WTC11 (cell line): ENCODE data around the gene TUBE1. TPM values are rescaled to one million over a fixed set of nuclear protein-coding genes. Genes with fewer than 3 reads are reported as not detected.

Source experiments
- ATAC-seq: fragments of 200-7000 bp; cut with Tn5 transposase; 2 replicates; pipeline ENCODE4 v1.10.0; 2021; ENCODE audit warnings: mild to moderate bottlenecking, moderate library complexity
- CTCF ChIA-PET: fragments of 300-600 bp; sonication (Branson Sonifier 250); formaldehyde crosslinking; loops from one replicate; lab custom pipeline; 2021; ENCODE audit warnings: antibody characterized with exemption; lab: Charles Lee
- POLR2A ChIA-PET: fragments of 350-600 bp; sonication (Branson Sonifier 250); formaldehyde crosslinking; loops from one replicate; lab custom pipeline; 2021; ENCODE audit warnings: antibody characterized with exemption; lab: Charles Lee
- DNase-seq: peaks from one replicate; pipeline ENCODE4 v3.0.0; 2021; ENCODE audit warnings: low spot score
- H3K27ac Mint-ChIP-seq: 2 replicates; pipeline ENCODE4 v1.8.0; 2021; ENCODE audit warnings: mixed read lengths
- H3K27me3 Mint-ChIP-seq: 2 replicates; pipeline ENCODE4 v1.8.0; 2021; ENCODE audit warnings: low read depth, mild to moderate bottlenecking, moderate library complexity, mixed read lengths
- H3K36me3 Mint-ChIP-seq: 2 replicates; pipeline ENCODE4 v1.8.0; 2021; ENCODE audit warnings: mixed read lengths
- H3K4me1 Mint-ChIP-seq: 2 replicates; pipeline ENCODE4 v1.8.0; 2022; ENCODE audit warnings: mixed read lengths
- H3K4me3 Mint-ChIP-seq: 2 replicates; pipeline ENCODE4 v1.8.0; 2021; ENCODE audit warnings: mild to moderate bottlenecking, moderate library complexity, mixed read lengths
- H3K9me3 Mint-ChIP-seq: 2 replicates; pipeline ENCODE4 v1.8.0; 2021; ENCODE audit warnings: mixed read lengths
- ARID4B ChIP-seq: sonication (generic); formaldehyde crosslinking; IDR thresholded peaks from 2 replicates; pipeline ENCODE4 v1.8.0; 2023; ENCODE audit warnings: missing genetic modification reagents, mild to moderate bottlenecking, borderline replicate concordance
- ATF3 ChIP-seq: sonication (generic); formaldehyde crosslinking; conservative IDR thresholded peaks from 2 replicates; pipeline ENCODE4 v1.8.1; 2022; ENCODE audit warnings: mild to moderate bottlenecking, missing genetic modification reagents
- CBFB ChIP-seq: sonication (generic); formaldehyde crosslinking; IDR thresholded peaks from 2 replicates; pipeline ENCODE4 v1.8.1; 2022; ENCODE audit warnings: mild to moderate bottlenecking, low read depth, missing genetic modification reagents
- CREB1 ChIP-seq: sonication (generic); formaldehyde crosslinking; IDR thresholded peaks from 2 replicates; pipeline ENCODE4 v1.8.0; 2023; ENCODE audit warnings: mild to moderate bottlenecking, missing genetic modification reagents
- ELF4 ChIP-seq: sonication (generic); formaldehyde crosslinking; IDR thresholded peaks from 2 replicates; pipeline ENCODE4 v1.8.1; 2022; ENCODE audit warnings: low read depth, mild to moderate bottlenecking, moderate library complexity, missing genetic modification reagents
- FOXP1 ChIP-seq: sonication (generic); formaldehyde crosslinking; IDR thresholded peaks from 2 replicates; pipeline ENCODE4 v1.8.0; 2022; ENCODE audit warnings: missing genetic modification reagents, mild to moderate bottlenecking, moderate library complexity, borderline replicate concordance
- NR3C1 ChIP-seq: sonication (generic); formaldehyde crosslinking; conservative IDR thresholded peaks from 2 replicates; pipeline ENCODE4 v1.8.1; 2023; ENCODE audit warnings: low read depth, mild to moderate bottlenecking, missing genetic modification reagents
- SMAD3 ChIP-seq: sonication (generic); formaldehyde crosslinking; IDR thresholded peaks from 2 replicates; pipeline ENCODE4 v1.8.0; 2022; ENCODE audit warnings: missing genetic modification reagents, mild to moderate bottlenecking, borderline replicate concordance
- TCF7 ChIP-seq: sonication (generic); formaldehyde crosslinking; IDR thresholded peaks from 2 replicates; pipeline ENCODE4 v1.8.0; 2022; ENCODE audit warnings: mild to moderate bottlenecking, low read depth, missing genetic modification reagents, moderate library complexity
- ZSCAN18 ChIP-seq: fragments of 250-450 bp; sonication (Bioruptor Pico); IDR thresholded peaks from 2 replicates; pipeline ENCODE4 v2.1.2; 2022; ENCODE audit warnings: mild to moderate bottlenecking, moderate library complexity
- total RNA-seq: library from RNA; stranded (reverse); gene quantifications from 3 replicates; pipeline ENCODE4 v1.2.3, GENCODE V29; 2021
- TF ChIP-seq, protein P1 (sequence below): sonication (generic); formaldehyde crosslinking; IDR thresholded peaks from 2 replicates; pipeline ENCODE4 v1.8.1; 2022; ENCODE audit warnings: low read depth, mild to moderate bottlenecking, moderate library complexity, missing genetic modification reagents, borderline replicate concordance
- TF ChIP-seq, protein P2 (sequence below): sonication (generic); formaldehyde crosslinking; IDR thresholded peaks from 2 replicates; pipeline ENCODE4 v1.8.0; 2023; ENCODE audit warnings: mild to moderate bottlenecking, missing genetic modification reagents
- TF ChIP-seq, protein P3 (sequence below): sonication (generic); formaldehyde crosslinking; IDR thresholded peaks from 2 replicates; pipeline ENCODE4 v1.8.0; 2023; ENCODE audit warnings: missing genetic modification reagents
- TF ChIP-seq, protein P4 (sequence below): fragments of 250-450 bp; sonication (Bioruptor Pico); IDR thresholded peaks from 2 replicates; pipeline ENCODE4 v1.9.0; 2021; ENCODE audit warnings: mild to moderate bottlenecking
- TF ChIP-seq, protein P5 (sequence below): fragments of 200-600 bp; IDR thresholded peaks from 2 replicates; pipeline ENCODE4 v1.8.0; 2022; ENCODE audit warnings: antibody characterized with exemption

The TUBE1 gene
- total RNA-seq, 1 experiment from 2014 or later = 16.9 TPM

DNA sequence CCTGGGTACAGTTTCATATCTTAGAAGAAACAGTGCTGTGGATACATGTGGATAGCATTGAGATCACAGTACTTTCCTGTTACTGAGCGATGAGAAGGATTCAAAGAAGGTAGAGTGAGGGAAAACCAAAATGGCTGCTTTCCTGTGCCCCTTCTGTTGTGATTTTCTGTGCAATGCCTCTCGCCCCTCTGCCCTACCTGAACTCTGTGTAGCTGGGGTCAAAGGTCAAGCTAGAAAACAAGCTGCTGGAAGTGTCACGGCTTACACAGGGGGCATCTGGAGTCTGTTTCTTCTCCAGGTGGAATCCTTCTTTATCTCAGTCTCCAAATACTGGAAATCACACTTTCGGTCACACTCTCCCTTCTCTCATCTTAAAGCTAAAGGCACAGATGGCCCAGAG lies 60.3 kb downstream of the TUBE1 start:
- ATAC-seq (no peak), DNase-seq (no peak)
- H3K4me3 Mint-ChIP-seq = no peak overlapping the region
- H3K4me1 Mint-ChIP-seq = no peaks in the 10 kb centered on the region
- ChIA-PET POLR2A (no interaction called here), CTCF (no interaction called here)
- no peak overlapping the region for H3K27ac Mint-ChIP-seq
- TF ChIP-seq NR3C1 (no peak), CREB1 (CRISPR knock-in tag) (no peak), TCF7 (CRISPR knock-in tag) (no peak), ZSCAN18 (CRISPR knock-in tag) (no peak), ARID4B (CRISPR knock-in tag) (no peak), CBFB (CRISPR knock-in tag) (no peak), FOXP1 (CRISPR knock-in tag) (no peak), ELF4 (CRISPR knock-in tag) (no peak), SMAD3 (CRISPR knock-in tag) (no peak), ATF3 (no peak)
- TF ChIP-seq, protein P1, sequence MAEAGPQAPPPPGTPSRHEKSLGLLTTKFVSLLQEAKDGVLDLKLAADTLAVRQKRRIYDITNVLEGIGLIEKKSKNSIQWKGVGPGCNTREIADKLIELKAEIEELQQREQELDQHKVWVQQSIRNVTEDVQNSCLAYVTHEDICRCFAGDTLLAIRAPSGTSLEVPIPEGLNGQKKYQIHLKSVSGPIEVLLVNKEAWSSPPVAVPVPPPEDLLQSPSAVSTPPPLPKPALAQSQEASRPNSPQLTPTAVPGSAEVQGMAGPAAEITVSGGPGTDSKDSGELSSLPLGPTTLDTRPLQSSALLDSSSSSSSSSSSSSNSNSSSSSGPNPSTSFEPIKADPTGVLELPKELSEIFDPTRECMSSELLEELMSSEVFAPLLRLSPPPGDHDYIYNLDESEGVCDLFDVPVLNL = no peak
- TF ChIP-seq, protein P2, sequence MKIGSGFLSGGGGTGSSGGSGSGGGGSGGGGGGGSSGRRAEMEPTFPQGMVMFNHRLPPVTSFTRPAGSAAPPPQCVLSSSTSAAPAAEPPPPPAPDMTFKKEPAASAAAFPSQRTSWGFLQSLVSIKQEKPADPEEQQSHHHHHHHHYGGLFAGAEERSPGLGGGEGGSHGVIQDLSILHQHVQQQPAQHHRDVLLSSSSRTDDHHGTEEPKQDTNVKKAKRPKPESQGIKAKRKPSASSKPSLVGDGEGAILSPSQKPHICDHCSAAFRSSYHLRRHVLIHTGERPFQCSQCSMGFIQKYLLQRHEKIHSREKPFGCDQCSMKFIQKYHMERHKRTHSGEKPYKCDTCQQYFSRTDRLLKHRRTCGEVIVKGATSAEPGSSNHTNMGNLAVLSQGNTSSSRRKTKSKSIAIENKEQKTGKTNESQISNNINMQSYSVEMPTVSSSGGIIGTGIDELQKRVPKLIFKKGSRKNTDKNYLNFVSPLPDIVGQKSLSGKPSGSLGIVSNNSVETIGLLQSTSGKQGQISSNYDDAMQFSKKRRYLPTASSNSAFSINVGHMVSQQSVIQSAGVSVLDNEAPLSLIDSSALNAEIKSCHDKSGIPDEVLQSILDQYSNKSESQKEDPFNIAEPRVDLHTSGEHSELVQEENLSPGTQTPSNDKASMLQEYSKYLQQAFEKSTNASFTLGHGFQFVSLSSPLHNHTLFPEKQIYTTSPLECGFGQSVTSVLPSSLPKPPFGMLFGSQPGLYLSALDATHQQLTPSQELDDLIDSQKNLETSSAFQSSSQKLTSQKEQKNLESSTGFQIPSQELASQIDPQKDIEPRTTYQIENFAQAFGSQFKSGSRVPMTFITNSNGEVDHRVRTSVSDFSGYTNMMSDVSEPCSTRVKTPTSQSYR (CRISPR knock-in tag) = no peak
- TF ChIP-seq, protein P3, sequence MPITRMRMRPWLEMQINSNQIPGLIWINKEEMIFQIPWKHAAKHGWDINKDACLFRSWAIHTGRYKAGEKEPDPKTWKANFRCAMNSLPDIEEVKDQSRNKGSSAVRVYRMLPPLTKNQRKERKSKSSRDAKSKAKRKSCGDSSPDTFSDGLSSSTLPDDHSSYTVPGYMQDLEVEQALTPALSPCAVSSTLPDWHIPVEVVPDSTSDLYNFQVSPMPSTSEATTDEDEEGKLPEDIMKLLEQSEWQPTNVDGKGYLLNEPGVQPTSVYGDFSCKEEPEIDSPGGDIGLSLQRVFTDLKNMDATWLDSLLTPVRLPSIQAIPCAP (CRISPR knock-in tag) = no peak
- TF ChIP-seq, protein P4, sequence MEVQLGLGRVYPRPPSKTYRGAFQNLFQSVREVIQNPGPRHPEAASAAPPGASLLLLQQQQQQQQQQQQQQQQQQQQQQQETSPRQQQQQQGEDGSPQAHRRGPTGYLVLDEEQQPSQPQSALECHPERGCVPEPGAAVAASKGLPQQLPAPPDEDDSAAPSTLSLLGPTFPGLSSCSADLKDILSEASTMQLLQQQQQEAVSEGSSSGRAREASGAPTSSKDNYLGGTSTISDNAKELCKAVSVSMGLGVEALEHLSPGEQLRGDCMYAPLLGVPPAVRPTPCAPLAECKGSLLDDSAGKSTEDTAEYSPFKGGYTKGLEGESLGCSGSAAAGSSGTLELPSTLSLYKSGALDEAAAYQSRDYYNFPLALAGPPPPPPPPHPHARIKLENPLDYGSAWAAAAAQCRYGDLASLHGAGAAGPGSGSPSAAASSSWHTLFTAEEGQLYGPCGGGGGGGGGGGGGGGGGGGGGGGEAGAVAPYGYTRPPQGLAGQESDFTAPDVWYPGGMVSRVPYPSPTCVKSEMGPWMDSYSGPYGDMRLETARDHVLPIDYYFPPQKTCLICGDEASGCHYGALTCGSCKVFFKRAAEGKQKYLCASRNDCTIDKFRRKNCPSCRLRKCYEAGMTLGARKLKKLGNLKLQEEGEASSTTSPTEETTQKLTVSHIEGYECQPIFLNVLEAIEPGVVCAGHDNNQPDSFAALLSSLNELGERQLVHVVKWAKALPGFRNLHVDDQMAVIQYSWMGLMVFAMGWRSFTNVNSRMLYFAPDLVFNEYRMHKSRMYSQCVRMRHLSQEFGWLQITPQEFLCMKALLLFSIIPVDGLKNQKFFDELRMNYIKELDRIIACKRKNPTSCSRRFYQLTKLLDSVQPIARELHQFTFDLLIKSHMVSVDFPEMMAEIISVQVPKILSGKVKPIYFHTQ (CRISPR knock-in tag) = no peak
- TF ChIP-seq, protein P5, sequence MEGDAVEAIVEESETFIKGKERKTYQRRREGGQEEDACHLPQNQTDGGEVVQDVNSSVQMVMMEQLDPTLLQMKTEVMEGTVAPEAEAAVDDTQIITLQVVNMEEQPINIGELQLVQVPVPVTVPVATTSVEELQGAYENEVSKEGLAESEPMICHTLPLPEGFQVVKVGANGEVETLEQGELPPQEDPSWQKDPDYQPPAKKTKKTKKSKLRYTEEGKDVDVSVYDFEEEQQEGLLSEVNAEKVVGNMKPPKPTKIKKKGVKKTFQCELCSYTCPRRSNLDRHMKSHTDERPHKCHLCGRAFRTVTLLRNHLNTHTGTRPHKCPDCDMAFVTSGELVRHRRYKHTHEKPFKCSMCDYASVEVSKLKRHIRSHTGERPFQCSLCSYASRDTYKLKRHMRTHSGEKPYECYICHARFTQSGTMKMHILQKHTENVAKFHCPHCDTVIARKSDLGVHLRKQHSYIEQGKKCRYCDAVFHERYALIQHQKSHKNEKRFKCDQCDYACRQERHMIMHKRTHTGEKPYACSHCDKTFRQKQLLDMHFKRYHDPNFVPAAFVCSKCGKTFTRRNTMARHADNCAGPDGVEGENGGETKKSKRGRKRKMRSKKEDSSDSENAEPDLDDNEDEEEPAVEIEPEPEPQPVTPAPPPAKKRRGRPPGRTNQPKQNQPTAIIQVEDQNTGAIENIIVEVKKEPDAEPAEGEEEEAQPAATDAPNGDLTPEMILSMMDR = no peak
- H3K9me3 Mint-ChIP-seq = peaks cover 18% of the 10 kb centered on the region
- H3K36me3 Mint-ChIP-seq = peaks cover 9% of the 10 kb centered on the region
- H3K27me3 Mint-ChIP-seq = peaks cover 6% of the 10 kb centered on the region
